ENCODE measurements around the gene FNBP1. TPM values are rescaled to one million over a fixed set of nuclear protein-coding genes. Genes with fewer than 3 reads are reported as not detected.
"Not testable (repeated sequence)": the region's sequence is repeated elsewhere in the genome, so short reads cannot be mapped to it uniquely, and the experiment has no call there.

Gene FNBP1
- polyA plus RNA-seq, 1 donor from 2014 or later = 173 TPM

DNA sequence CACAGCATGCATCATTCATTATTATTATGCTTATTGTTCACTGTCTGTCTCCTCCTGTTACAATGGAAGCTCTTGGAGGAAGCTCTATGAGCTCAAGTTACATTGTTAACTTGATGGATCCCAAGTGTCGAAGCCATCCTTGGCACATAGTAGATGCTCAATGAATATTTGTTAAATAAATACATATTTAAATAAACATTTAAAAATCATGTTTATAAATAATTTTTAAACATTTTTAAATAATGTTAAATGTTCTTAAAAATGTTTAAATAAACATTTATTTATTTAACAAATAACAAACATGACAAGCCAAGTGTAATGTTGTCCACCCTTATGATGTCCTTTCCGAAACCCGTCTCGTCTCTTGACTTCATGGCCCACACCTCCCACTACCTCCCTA lies 138.3 kb downstream of the FNBP1 start:
- Mint-ChIP-seq H3K4me3 (no peak overlapping the region), H3K4me1 (peaks cover 20 to 26% (median 24%) of the 10 kb centered on the region in 3 donors), H3K27ac (peak overlapping the region in 2 of 3 donors; percentile 69 to 81), H3K27me3 (no peaks in the 10 kb centered on the region), H3K9me3 (no peaks in the 10 kb centered on the region), H3K36me3 (peaks cover 8% of the 10 kb centered on the region)

DNA sequence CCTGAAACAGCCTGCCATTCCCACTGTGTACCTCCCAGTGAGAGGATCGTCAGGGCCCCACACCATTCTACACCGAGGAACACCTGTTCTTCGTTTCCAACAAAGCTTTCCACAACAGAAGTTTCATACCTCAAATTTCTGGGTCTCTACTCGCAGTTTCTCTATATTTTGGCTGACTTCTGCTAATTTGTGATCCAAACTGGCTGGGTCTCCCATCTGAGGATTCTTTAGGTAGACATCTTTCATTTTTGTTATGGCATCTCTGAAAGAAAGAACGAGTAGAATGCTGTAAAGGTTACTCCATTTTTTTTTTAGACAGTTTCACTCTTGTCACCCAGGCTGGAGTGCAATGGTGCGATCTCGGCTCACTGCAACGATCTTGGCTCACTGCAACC lies 140.3 kb downstream of the FNBP1 start:
- no peak overlapping the region for H3K4me3 Mint-ChIP-seq

DNA sequence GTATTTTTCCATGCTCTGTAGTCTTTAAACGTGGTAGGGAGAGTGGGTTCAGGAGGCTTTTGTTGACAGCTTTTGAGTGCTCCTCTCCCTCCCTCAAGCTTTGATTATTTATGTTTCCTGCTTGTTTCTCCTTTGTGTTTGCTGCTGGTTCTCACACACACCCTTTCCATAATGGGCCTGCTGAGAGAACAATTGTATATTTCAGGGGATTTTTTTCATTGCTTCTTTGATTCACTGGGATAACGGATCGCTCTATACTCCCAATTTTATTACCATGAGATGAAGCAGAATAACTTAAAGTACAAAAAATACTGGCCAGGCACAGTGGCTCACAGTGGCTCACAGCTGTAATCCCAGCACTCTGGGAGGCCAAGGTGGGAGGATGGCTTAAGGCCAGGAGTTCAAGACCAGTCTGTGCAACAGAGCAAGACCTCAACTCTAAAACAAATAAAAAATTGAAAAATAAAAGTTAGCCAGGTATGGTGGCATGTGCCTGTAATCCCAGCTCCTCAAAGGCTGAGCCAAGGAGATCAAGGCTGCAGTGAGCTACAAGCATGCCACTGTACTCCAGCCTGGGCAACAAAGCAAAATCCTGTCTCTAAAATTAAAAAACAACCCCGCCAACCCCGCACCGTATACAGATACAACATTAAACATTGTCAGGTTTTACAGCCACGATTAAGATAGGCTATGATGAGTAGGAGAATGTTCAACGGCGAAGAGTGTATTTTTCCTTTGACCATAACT lies 140.8 kb downstream of the FNBP1 start:
- Mint-ChIP-seq H3K36me3 (peaks cover 15% of the 10 kb centered on the region), H3K4me3 (peak overlapping the region in 1 of 4 donors; percentile 20)

More for the DNA sequence above, 140.3 kb downstream of the FNBP1 start:
- H3K36me3 Mint-ChIP-seq = peaks cover 12% of the 10 kb centered on the region
- peaks cover 20 to 31% (median 26%) of the 10 kb centered on the region in 3 donors for H3K4me1 Mint-ChIP-seq
- no peaks in the 10 kb centered on the region for H3K27me3 Mint-ChIP-seq
- no peaks in the 10 kb centered on the region for H3K9me3 Mint-ChIP-seq
- peak overlapping the region; percentile 37 to 92 (median 46) for H3K27ac Mint-ChIP-seq

DNA sequence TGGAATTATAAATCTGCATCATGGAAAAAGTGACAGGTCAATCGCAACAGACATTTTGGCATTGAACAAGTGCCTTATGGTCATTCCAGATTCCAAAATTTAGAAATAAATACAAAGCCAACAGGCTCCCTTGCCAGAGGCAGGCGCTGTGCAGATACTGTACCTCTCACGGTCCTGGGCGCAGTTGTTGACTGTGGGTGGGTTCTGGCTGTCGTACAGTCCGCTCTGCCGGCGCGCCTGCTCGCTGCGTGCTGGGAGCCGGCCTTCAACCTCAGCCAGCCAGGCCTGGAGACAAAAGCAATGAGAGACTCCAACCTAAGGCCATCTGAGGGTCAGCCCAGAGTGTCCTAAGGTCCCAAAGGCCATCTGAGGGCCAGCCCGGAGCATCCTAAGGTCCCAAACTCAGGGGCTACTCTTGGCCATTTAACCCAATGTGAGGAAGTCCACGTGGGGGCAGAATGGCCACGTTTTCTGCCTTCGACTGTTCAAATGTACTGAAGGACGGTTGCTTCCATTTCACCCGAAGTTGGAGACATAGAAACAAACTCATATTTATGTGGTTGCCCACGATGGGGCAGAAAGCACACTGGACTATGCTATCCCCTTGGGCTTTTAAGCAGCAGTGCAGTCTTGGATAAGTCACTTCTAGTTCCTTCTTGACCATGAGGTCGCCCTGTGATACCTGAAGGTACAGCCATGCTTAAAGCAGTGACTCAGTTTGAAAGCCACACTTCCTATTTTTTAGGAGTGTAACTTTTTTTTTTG lies 142.5 kb downstream of the FNBP1 start:
- Mint-ChIP-seq H3K27me3 (no peaks in the 10 kb centered on the region), H3K4me1 (peaks cover 24 to 37% (median 37%) of the 10 kb centered on the region in 3 donors), H3K27ac (peak overlapping the region; percentile 77 to 94 (median 92)), H3K9me3 (no peaks in the 10 kb centered on the region), H3K4me3 (peak overlapping the region in 3 of 4 donors; percentile 54 to 88 (median 60)), H3K36me3 (peaks cover 24% of the 10 kb centered on the region)

More for the DNA sequence above, 140.8 kb downstream of the FNBP1 start:
- H3K9me3 Mint-ChIP-seq = no peaks in the 10 kb centered on the region
- H3K27me3 Mint-ChIP-seq = no peaks in the 10 kb centered on the region
- H3K4me1 Mint-ChIP-seq = peaks cover 20 to 29% (median 26%) of the 10 kb centered on the region in 3 donors
- H3K27ac Mint-ChIP-seq = peak overlapping the region in 2 of 3 donors; percentile 77 to 92

DNA sequence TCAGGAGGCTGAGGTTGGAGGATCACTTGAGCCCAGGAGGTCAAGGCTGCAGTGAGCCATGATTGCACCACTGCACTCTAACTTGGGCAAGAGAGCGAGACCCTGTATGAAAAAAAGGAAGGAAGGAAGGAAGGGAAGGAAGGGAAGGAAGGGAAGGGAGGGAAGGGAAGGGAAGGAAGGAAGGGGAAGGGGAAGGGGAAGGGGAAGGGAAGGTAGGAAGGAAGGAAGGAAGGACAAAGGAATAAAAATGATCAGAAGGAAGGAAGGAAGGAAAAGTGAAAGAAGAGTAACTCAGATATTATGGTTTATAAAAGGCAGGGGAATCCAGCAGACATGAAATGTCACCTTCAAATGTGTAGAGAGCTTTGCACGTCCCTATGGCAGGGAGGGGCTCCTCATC lies 143.4 kb downstream of the FNBP1 start:
- no peak overlapping the region for H3K4me3 Mint-ChIP-seq

DNA sequence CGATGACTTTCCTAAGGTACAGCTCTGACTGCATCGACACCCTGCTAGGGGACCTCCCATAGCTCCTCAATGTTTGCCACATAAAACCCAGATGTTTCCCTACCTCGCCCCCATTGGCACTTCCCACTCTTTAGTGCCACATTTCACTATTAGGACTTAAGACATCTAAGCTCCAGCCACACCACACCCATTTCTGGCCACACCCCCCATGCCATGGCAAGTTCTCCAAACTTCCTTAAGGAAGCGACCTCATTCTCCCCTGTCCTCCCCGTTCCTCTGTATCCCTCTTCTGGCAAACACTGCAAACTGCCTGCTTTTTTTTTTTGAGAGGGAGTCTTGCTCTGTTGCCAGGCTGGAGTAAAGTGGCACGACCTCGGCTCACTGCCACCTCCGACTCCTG lies 144.8 kb downstream of the FNBP1 start:
- H3K27me3 Mint-ChIP-seq = no peaks in the 10 kb centered on the region
- no peaks in the 10 kb centered on the region for H3K9me3 Mint-ChIP-seq
- H3K27ac Mint-ChIP-seq = peak overlapping the region in 2 of 3 donors; percentile 59 to 96
- peak overlapping the region in 1 of 4 donors; percentile 28 for H3K4me3 Mint-ChIP-seq
- peaks cover 23 to 53% (median 44%) of the 10 kb centered on the region in 3 donors for H3K4me1 Mint-ChIP-seq
- H3K36me3 Mint-ChIP-seq = peaks cover 21% of the 10 kb centered on the region

More for the DNA sequence above, 143.4 kb downstream of the FNBP1 start:
- H3K4me1 Mint-ChIP-seq = peaks cover 24 to 41% (median 38%) of the 10 kb centered on the region in 3 donors
- H3K9me3 Mint-ChIP-seq = no peaks in the 10 kb centered on the region
- peaks cover 21% of the 10 kb centered on the region for H3K36me3 Mint-ChIP-seq
- no peaks in the 10 kb centered on the region for H3K27me3 Mint-ChIP-seq
- H3K27ac Mint-ChIP-seq = peak overlapping the region; percentile 77 to 94 (median 92)

DNA sequence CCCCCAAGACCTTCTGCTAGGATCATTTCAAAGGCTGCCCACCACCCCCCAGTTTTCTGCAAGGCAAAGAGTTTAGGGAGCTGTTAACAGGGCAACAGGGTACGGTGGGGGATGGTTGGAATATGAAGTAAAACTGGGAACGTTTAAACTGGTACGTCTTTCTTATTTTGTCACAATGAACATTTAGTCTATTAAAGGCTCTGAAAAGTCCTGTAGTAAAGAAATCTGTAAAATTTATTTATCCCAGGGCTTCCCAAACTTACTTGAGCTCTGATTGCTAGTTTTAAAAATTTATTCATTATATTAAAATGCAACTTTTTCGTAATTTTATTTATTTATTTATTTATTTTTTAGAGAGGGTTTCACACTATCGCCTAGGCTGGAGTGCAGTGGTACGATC lies 145.7 kb downstream of the FNBP1 start:
- Mint-ChIP-seq H3K27me3 (no peaks in the 10 kb centered on the region), H3K4me1 (peaks cover 28 to 57% (median 48%) of the 10 kb centered on the region in 3 donors), H3K4me3 (peak overlapping the region in 1 of 4 donors; percentile 72), H3K9me3 (no peaks in the 10 kb centered on the region), H3K36me3 (peaks cover 21% of the 10 kb centered on the region), H3K27ac (peak overlapping the region; percentile 66 to 96 (median 87))

DNA sequence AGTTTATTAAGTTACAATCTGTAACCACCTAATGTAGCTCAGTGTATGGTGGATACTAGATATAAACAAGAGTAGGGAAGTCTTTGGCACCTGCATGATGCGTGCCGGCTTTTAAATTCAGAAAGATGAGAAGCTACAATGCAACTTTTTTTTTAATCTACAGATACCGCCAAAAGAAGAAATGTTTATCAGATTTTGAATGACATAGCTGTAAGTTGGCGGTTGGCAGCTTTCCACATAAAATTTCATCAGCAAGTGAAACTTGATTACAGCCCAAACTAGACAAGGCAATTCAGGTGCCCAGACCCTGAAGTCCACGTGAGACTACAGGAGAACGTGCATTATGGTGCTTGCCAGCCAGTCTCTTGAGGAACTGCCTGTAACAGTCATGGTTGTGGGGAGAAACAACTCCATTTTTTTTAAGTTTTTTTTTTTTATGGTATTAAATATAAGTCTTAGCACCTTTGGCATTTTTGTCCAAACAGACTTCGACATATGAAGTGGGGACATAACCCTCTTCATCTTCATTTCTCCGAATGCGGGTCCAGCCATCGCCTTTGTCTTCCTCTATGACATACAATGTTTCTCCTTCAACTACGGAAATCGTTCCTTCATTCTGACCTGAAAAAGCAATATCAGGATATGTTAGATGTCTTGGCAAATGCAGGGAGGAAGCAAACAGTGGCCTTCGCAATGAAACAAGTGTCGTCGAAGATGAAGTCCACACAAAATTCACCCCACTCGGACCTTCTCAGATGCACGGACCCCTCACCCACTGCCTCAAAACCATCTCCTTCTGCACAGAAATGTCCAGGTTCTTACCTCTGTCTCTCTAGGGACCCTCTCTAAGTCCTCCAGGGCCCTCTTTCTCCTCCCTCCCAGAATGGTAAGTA lies 147.4 kb downstream of the FNBP1 start:
- Mint-ChIP-seq H3K4me1 (peaks cover 28 to 57% (median 52%) of the 10 kb centered on the region in 3 donors), H3K36me3 (peaks cover 19% of the 10 kb centered on the region), H3K9me3 (no peaks in the 10 kb centered on the region), H3K27ac (peak overlapping the region; percentile 66 to 100 (median 93)), H3K4me3 (peak overlapping the region in 3 of 4 donors; percentile 10 to 41 (median 24)), H3K27me3 (no peaks in the 10 kb centered on the region)

DNA sequence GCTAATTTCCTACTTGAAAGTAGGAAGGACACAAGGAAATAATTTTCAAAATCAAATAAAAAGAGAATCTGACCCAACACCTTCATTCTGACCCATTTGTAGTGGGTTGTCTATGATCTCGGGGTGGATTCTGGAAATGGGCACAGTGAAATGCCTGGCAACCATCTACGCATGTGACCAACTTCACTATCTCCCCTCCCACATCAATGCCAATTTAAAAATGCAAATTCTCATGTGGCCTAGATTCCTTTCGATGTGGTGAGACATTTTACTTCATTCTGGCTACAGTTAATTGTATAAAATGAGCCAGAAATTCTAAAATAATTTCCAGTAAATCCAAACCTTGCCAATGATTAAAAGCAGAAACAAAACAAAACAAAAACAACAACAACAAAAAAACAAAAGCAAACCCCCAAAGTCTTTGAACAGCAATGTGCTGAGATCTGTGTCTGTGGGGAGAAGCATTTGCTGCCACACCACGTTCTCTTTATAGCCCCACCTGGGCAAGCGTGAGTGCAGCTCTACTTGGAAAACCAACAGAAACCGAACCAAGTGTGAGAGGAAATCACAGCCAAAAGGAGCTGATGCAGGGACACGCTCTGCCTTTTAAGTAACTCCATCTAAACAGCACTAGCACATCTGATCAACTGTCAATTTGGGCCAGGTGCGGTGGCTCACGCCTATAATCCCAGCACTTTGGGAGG lies 148.7 kb downstream of the FNBP1 start:
- Mint-ChIP-seq H3K36me3 (peaks cover 18% of the 10 kb centered on the region), H3K4me1 (peaks cover 31 to 64% (median 53%) of the 10 kb centered on the region in 3 donors), H3K27me3 (no peaks in the 10 kb centered on the region), H3K4me3 (peak overlapping the region in 3 of 4 donors; percentile 41 to 83 (median 44)), H3K27ac (peak overlapping the region; percentile 66 to 100 (median 93)), H3K9me3 (no peaks in the 10 kb centered on the region)

DNA sequence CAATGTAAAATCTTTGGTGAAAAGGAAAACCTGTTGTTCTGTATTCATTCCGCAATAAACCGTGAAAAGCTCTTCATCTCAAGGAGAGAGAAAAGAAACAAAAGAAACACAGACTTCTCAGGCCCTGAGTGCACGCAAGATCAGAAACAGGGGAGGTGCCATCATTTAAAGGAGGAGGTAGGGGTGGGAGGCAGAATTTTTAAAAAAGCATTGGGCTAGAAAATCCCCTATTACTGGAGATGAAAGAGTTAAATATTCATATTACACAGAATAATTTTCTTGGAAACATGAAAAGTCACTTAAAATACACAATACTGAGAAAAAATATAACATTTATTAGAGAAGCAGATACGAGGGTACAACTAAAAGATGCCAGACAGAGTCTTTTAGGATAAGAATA lies 151.4 kb downstream of the FNBP1 start:
- Mint-ChIP-seq H3K4me1 (peaks cover 48 to 73% (median 70%) of the 10 kb centered on the region in 3 donors), H3K9me3 (no peaks in the 10 kb centered on the region), H3K36me3 (peaks cover 8% of the 10 kb centered on the region), H3K27ac (peak overlapping the region; percentile 94 to 100 (median 99)), H3K27me3 (peaks cover 2% of the 10 kb centered on the region), H3K4me3 (peak overlapping the region; percentile 35 to 92 (median 78))

DNA sequence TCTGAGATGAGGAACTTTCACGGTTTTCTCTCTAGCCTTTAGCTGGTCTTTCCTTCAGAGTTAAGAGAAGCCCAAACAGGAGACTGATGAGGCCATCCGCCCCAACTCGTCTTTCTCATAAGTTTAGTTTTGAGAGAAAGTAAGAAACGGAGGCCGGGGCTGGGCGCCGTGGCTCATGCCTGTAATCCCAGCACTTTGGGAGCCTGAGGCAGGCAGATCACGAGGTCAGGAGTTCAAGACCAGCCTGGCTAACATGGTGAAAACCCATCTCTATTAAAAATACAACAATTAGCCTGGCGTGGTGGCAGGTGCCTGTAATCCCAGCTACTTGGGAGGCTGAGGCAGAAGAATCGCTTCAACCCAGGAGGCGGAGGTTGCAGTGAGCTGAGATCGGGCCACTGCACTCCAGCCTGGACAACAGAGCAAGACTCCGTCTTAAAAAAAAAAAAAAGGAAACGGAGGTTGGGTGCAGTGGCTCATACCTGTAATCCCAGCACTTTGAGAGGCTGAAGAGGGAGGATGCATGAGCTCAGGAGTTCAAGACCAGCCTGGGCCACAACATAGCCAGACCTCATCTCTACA lies 152.2 kb downstream of the FNBP1 start:
- H3K4me3 Mint-ChIP-seq = peak overlapping the region; percentile 79 to 98 (median 92)
- H3K4me1 Mint-ChIP-seq = peaks cover 49 to 73% (median 68%) of the 10 kb centered on the region in 3 donors
- H3K27ac Mint-ChIP-seq = peak overlapping the region; percentile 94 to 100 (median 99)
- not testable (repeated sequence) for H3K9me3 Mint-ChIP-seq, H3K36me3 Mint-ChIP-seq, H3K27me3 Mint-ChIP-seq

DNA sequence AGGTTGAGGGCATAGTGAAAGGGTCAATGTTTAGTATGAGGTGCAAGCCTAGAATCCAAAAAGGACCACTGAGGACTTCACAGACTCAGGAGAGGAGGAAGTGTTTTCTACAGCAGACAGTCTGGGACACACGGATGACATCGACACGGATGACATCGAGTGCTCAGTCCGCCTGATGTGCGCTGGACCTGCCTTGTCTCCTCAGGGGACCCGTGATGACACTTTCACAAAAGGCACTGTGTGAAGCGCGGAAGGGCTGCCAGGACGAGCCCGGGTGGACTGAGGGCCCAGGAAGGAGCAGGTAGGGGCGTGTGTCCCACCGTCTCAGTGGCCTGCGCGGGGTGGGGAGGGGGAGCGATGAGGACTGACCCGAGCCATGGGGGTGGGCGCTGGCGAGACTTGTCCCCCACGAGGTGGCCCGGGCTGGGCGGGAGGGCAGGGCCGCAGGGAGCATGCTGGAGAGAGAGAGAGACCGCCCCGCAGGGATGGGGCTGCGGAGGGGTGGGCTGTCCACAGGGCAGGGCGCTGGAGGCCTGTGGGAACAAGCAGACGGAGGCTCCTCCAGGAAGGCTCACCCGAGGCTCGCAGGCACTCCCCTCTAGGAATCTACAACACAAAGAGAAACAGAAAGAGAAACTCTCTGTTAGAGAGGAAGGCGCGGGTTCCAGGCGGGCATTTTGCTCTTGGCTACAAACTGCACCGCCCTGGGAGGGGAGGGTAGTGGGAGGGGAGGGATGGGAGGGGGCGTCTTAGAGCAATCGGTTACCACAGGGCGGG lies 152.9 kb downstream of the FNBP1 start:
- H3K4me1 Mint-ChIP-seq = peaks cover 49 to 73% (median 69%) of the 10 kb centered on the region in 3 donors
- H3K4me3 Mint-ChIP-seq = peak overlapping the region; percentile 79 to 98 (median 92)
- peak overlapping the region; percentile 94 to 100 (median 99) for H3K27ac Mint-ChIP-seq
- H3K36me3 Mint-ChIP-seq = no peaks in the 10 kb centered on the region
- peaks cover 2% of the 10 kb centered on the region for H3K27me3 Mint-ChIP-seq
- no peaks in the 10 kb centered on the region for H3K9me3 Mint-ChIP-seq
